GM06990 (cell line): ENCODE data around the gene ZNF618.
A peak's percentile ranks its signal among the peaks of the same experiment; 100 is the strongest.

Source experiments
- DNase-seq: peaks from one replicate; pipeline ENCODE4 v3.0.0-alpha.2; 2011; ENCODE audit not compliant: insufficient read length; ENCODE audit errors: extremely low read depth
- H3K27me3 ChIP-seq: replicated peaks from 2 replicates; pipeline ENCODE4 v1.6.0; 2011; ENCODE audit warnings: low read length; ENCODE audit not compliant: control insufficient read depth, insufficient read depth
- H3K36me3 ChIP-seq: 2 replicates; pipeline ENCODE4 v1.5.1; 2011; ENCODE audit warnings: low read length; ENCODE audit not compliant: control insufficient read depth, insufficient read depth
- H3K4me3 ChIP-seq: replicated peaks from 2 replicates; pipeline ENCODE4 v1.5.1; 2011; ENCODE audit warnings: low read depth, mild to moderate bottlenecking, control low read depth, low read length
- TF ChIP-seq, protein P1 (sequence below): IDR thresholded peaks from 2 replicates; pipeline ENCODE4 v1.5.1; 2011; ENCODE audit warnings: low read length, control low read depth, mild to moderate bottlenecking, inconsistent platforms; ENCODE audit not compliant: insufficient read depth, poor library complexity, severe bottlenecking

Gene ZNF618

DNA sequence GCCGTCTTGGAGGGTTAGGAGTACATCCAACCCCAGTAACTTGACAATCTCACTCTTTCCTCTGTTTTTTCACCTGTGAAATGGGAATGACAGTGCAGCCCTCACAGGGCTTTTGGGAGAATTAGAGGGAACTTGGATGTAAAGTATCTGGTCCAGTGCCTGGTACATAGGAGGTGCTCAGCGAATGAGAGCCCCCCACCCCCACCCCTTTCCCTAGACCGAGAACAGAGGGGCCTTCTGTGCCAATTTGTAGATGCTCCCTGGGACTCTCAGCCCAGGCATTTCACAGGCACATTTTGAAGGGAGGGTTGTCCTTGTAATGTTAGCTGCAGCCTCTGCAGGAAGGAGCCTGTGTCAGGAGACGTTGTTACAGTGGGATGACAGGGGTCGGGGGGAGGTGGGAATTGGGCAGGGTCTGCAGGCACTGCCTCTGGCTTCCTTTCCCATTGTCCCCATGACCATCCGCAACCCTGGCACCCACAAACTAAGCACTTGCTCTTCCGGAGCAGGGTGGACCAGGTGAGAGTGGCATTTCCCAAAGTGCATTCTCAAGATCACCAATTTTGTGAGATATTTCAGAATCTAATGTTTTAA is 155.0 kb downstream of the ZNF618 start:
- no peak overlapping the region for H3K4me3 ChIP-seq
- no peak for DNase-seq
- H3K27me3 ChIP-seq = no peaks in the 10 kb centered on the region; the same call in 1 of the 2 replicates
- H3K36me3 ChIP-seq = no peaks in the 10 kb centered on the region
- TF ChIP-seq, protein P1, sequence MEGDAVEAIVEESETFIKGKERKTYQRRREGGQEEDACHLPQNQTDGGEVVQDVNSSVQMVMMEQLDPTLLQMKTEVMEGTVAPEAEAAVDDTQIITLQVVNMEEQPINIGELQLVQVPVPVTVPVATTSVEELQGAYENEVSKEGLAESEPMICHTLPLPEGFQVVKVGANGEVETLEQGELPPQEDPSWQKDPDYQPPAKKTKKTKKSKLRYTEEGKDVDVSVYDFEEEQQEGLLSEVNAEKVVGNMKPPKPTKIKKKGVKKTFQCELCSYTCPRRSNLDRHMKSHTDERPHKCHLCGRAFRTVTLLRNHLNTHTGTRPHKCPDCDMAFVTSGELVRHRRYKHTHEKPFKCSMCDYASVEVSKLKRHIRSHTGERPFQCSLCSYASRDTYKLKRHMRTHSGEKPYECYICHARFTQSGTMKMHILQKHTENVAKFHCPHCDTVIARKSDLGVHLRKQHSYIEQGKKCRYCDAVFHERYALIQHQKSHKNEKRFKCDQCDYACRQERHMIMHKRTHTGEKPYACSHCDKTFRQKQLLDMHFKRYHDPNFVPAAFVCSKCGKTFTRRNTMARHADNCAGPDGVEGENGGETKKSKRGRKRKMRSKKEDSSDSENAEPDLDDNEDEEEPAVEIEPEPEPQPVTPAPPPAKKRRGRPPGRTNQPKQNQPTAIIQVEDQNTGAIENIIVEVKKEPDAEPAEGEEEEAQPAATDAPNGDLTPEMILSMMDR = no peak

DNA sequence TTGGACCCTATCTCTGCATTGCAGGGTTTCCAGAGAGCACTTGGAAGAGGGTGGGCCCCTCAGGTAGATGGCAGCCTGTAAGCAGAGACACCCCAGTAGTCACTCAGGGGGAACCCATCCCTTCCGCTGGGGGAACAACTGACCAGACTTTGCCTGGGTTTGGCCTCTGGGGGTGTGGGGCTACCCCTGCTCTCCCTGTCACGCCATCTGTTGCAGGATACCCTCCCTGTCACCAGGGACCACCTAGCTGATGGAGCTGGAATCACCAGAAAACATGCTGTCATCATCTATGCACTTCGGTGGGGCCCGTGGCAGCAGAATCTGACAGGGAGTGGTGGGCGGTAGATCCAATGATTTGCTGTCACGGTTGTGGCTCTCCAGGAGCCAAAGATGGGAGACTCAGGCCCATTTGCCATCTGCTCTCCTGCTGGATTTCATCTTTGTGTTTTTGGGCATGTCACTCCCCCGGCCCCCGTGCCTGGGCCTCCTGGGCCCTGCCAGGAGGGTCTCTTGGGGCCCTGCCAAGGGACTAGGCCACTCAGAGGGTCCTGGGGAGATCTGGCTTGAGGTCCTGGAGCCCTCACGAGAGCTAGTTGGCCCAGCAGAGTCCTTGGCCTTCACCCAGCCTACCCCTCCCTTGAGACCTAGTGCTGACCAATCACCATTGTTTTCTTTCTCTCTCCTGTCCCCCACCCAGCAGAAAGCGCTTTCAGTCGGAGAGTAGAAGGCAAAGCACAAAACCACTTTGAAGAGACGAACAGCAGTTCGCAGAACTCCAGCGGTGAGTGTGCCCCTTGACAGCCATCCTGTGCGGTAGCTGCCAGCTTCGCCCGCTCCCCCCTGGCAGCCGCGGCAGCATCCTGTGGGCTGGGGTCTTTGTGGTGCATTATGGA is 156.1 kb downstream of the ZNF618 start:
- H3K27me3 ChIP-seq = no peaks in the 10 kb centered on the region
- H3K4me3 ChIP-seq = no peak overlapping the region
- no peaks in the 10 kb centered on the region for H3K36me3 ChIP-seq
- TF ChIP-seq, protein P1 = no peak
- no peak for DNase-seq

DNA sequence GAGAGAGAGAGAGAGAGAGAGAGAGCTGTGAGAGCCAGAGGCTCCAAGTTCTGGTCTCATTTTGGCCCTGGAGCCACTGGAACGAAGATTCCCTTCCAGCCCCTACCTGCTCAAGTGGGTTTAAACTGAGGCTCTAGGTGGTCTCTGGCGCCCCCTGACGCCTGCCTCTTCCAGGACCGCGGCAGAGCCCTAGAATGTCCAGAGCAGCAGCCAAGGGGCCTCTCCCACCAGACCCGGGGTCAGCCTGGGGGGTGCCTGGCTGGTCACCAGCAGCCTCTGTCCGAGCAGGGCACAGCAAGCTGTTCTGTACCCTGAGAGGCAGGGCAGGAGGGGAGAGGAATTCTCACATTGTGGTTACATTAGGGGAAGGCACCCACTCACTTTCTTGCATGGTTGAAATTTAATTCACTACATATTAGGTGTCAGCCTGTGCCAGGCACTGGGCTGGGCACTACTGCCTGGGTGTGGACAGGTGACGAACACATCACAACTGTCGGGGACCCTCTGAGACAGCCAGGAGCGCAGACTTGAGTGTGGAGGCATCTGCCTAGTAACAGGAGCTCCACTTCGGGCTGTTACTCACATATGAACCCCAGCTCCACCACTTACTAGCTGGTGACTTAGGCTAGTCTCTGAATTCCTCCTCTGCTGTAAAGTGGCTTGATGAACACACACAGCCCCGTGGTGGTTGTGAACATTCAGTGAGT is 157.4 kb downstream of the ZNF618 start:
- H3K27me3 ChIP-seq = no peaks in the 10 kb centered on the region
- TF ChIP-seq, protein P1 = peak; percentile 52
- no peak for DNase-seq
- H3K36me3 ChIP-seq = no peaks in the 10 kb centered on the region
- H3K4me3 ChIP-seq = no peak overlapping the region

DNA sequence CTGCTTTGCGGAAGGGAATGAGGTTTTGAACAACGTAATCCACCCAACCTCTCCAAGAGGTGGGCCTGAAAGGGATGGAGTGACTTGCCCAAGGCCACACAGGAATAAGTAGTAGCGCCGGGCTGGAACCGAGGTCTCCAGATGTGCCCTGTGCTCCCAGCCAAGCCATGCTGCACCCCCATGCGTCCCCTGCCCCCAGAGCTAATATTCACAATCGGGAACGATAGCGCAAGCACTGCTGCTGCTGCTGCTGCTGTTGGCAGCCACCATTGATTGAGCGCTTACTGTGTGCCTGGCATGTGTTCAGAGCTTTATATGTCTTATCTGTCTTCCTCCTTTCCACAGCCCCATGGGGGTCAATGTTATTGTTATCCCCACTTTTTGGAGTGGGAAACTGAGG is 158.1 kb downstream of the ZNF618 start:
- Histone ChIP-seq H3K4me3 (no peak overlapping the region), H3K36me3 (no peaks in the 10 kb centered on the region), H3K27me3 (no peaks in the 10 kb centered on the region)
- DNase-seq = no peak
- TF ChIP-seq, protein P1 = no peak

DNA sequence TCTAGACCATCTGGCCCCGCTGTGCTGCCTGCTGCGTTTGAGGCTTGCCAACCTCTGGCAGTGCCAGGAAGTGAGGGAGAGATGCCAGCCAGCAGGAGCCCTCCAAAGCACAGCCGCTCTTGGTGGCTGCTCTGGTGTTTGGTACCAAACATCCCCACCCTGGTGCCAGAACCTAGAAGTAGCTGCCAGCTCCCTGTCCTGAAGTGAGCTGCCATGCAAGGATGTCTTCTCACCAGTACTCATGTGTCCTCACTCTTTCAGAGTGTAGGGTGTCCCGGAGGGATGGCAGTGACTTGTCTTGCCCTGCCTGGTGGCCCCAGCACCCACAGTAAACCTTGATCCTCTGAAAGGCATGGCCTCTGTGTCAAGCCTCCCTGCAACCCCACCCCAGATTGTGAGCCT is 158.6 kb downstream of the ZNF618 start:
- Histone ChIP-seq H3K4me3 (no peak overlapping the region), H3K27me3 (no peaks in the 10 kb centered on the region), H3K36me3 (no peaks in the 10 kb centered on the region)
- no peak for DNase-seq
- TF ChIP-seq, protein P1 = no peak
